SK-MEL-5 (cell line): ENCODE data around the gene GNG4. TPM values are rescaled to one million over a fixed set of nuclear protein-coding genes. Genes with fewer than 3 reads are reported as not detected.

Experiments
- small RNA-seq, 2 experiments: library from RNA; depleted of rRNA; stranded (forward); fragments of <200 nt; gene quantifications; one replicate each; pipeline ENCODE3, GENCODE V24; 2014
- total RNA-seq: library from RNA; depleted of rRNA; stranded (reverse); fragments of >200 nt; shearing (Covaris generic); gene quantifications from 2 replicates; pipeline ENCODE4 v1.2.3, GENCODE V29; 2014; rRNA removed

Gene GNG4
- total RNA-seq, 1 experiment from 2014 or later: 6.7 TPM

Small RNA genes within 50 kb of the gene (small RNA-seq; reads per million reads assigned to genes)
- gene MTCO3P46 (0 reads per million in 2 experiments), gene MTND4LP21 (0 reads per million in 2 experiments)

Other genes starting within 250 kb of the GNG4 start
- gene B3GALNT2, start 145.3 kb downstream of the GNG4 start, total RNA-seq: 28.4 and 33.1 TPM in 2 replicates
- 146 and 166 TPM in 2 replicates for gene LYST, start 217.1 kb upstream of the GNG4 start, total RNA-seq